ENCODE results near the gene FILIP1L.

The FILIP1L gene

GRCh38 chr3:99803297-99803696, 311.0 kb downstream of the FILIP1L start:
- DNase-seq (ENCODE audit: low read depth, low spot score), result no peak
- H3K9me3 ChIP-seq (ENCODE audit: control insufficient read depth, insufficient read depth, low read length), result peaks cover 2% of the 10 kb centered on the region
- H3K27me3 ChIP-seq (ENCODE audit: control insufficient read depth, insufficient read depth, low read length), result no peaks in the 10 kb centered on the region
- H3K4me1 ChIP-seq (ENCODE audit: control insufficient read depth, insufficient read depth, low read length), result no peaks in the 10 kb centered on the region
- no peak overlapping the region for H3K27ac ChIP-seq (ENCODE audit: low read length)
- H3K36me3 ChIP-seq (ENCODE audit: control insufficient read depth, insufficient read depth, low read length), result no peaks in the 10 kb centered on the region
- H3K4me3 ChIP-seq (ENCODE audit: low read length), result no peak overlapping the region
- no CpG with 5 or more reads among the region's 1 CpG for WGBS (ENCODE audit: insufficient coverage, insufficient read length)

- no peak for DNase-seq (ENCODE audit: low read depth, low spot score)
- Histone ChIP-seq H3K36me3 (ENCODE audit: control insufficient read depth, insufficient read depth, low read length) (no peaks in the 10 kb centered on the region), H3K27ac (ENCODE audit: low read length) (no peak overlapping the region), H3K4me1 (ENCODE audit: control insufficient read depth, insufficient read depth, low read length) (no peaks in the 10 kb centered on the region; the same call in 1 of the 2 replicates), H3K27me3 (ENCODE audit: control insufficient read depth, insufficient read depth, low read length) (no peaks in the 10 kb centered on the region), H3K4me3 (ENCODE audit: low read length) (no peak overlapping the region), H3K9me3 (ENCODE audit: control insufficient read depth, insufficient read depth, low read length) (peaks cover 2% of the 10 kb centered on the region; the same call in 1 of the 2 replicates)
- WGBS (ENCODE audit: insufficient coverage, insufficient read length), result no CpG with 5 or more reads among the region's 4 CpGs
Measured at GRCh38 chr3:99799422-99799821, 314.9 kb downstream of the FILIP1L start.

GRCh38 chr3:99795573-99795972, 318.7 kb downstream of the FILIP1L start:
- Histone ChIP-seq H3K27ac (ENCODE audit: low read length) (no peak overlapping the region), H3K4me1 (ENCODE audit: control insufficient read depth, insufficient read depth, low read length) (no peaks in the 10 kb centered on the region; the same call in 1 of the 2 replicates), H3K27me3 (ENCODE audit: control insufficient read depth, insufficient read depth, low read length) (no peaks in the 10 kb centered on the region), H3K9me3 (ENCODE audit: control insufficient read depth, insufficient read depth, low read length) (no peaks in the 10 kb centered on the region), H3K36me3 (ENCODE audit: control insufficient read depth, insufficient read depth, low read length) (no peaks in the 10 kb centered on the region), H3K4me3 (ENCODE audit: low read length) (no peak overlapping the region)
- WGBS (ENCODE audit: insufficient coverage, insufficient read length), result no CpG with 5 or more reads among the region's 15 CpGs
- no peak for DNase-seq (ENCODE audit: low read depth, low spot score)

DNA sequence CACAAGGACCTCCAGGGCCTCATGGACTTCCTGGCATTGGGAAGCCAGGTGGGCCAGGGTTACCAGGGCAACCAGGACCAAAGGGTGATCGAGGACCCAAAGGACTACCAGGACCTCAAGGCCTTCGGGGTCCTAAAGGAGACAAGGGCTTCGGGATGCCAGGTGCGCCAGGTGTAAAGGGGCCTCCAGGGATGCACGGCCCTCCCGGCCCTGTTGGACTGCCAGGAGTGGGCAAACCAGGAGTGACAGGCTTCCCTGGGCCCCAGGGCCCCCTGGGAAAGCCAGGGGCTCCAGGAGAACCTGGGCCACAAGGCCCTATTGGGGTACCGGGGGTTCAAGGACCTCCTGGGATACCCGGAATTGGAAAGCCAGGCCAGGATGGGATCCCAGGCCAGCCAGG, 319.8 kb downstream of the FILIP1L start:
- H3K27me3 ChIP-seq (ENCODE audit: control insufficient read depth, insufficient read depth, low read length), result no peaks in the 10 kb centered on the region
- H3K4me3 ChIP-seq (ENCODE audit: low read length), result no peak overlapping the region
- no peaks in the 10 kb centered on the region for H3K36me3 ChIP-seq (ENCODE audit: control insufficient read depth, insufficient read depth, low read length)
- WGBS (ENCODE audit: insufficient coverage, insufficient read length), result no CpG with 5 or more reads among the region's 8 CpGs
- DNase-seq (ENCODE audit: low read depth, low spot score), result no peak
- no peaks in the 10 kb centered on the region for H3K9me3 ChIP-seq (ENCODE audit: control insufficient read depth, insufficient read depth, low read length)
- no peak overlapping the region for H3K27ac ChIP-seq (ENCODE audit: low read length)
- no peaks in the 10 kb centered on the region; the same call in 1 of the 2 replicates for H3K4me1 ChIP-seq (ENCODE audit: control insufficient read depth, insufficient read depth, low read length)

DNA sequence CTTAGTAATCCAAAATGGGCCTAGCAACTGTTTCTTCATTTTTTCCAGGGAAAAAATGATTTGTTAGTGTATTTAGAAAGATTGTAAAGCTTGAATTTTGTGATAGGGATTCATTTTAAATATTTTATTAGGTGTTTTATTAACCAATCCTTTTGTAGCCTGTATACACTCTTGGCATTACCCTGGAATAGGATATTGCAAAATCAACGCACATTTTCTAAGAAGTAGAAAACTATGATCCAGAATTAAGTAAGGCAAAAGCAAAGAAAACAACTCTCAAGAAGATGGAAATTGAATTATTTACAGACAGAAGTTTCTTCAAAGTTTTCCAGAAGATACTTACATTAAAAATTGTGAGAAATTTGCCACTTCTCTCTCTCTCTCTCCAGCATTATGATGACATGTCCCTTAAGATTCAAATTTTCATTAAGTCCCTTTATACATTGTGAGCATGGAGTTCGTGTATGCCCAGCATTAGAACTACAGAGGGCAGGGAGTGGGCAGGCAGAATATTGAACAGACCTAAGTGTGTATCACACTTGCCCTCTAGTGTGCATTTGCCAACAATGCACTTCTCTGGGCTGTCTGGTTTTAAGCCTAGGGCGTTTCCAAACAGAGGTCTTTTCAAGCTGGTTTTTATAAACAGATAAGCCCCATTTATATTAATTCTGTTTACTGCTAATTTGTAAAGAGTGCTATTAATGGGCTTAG, 325.1 kb downstream of the FILIP1L start:
- Histone ChIP-seq H3K9me3 (ENCODE audit: control insufficient read depth, insufficient read depth, low read length) (no peaks in the 10 kb centered on the region), H3K4me3 (ENCODE audit: low read length) (no peak overlapping the region), H3K27me3 (ENCODE audit: control insufficient read depth, insufficient read depth, low read length) (no peaks in the 10 kb centered on the region), H3K36me3 (ENCODE audit: control insufficient read depth, insufficient read depth, low read length) (no peaks in the 10 kb centered on the region), H3K4me1 (ENCODE audit: control insufficient read depth, insufficient read depth, low read length) (no peaks in the 10 kb centered on the region), H3K27ac (ENCODE audit: low read length) (no peak overlapping the region)
- DNase-seq (ENCODE audit: low read depth, low spot score), result no peak
- WGBS (ENCODE audit: insufficient coverage, insufficient read length), result no CpG with 5 or more reads among the region's 3 CpGs

Data from iPS DF 6.9 (cell line).